HG02798 (cell line): ENCODE measurements around the gene DCHS2.
"Not testable (repeated sequence)": the region's sequence is repeated elsewhere in the genome, so short reads cannot be mapped to it uniquely, and the experiment has no call there.

Experiments
- ATAC-seq: cut with Tn5 transposase; IDR thresholded peaks from one replicate; pipeline ENCODE4 v1.9.1; 2021; ENCODE audit warnings: mild to moderate bottlenecking; ENCODE audit not compliant: unreplicated experiment, poor library complexity

The DCHS2 gene

GRCh38 chr4:154231806-154232478, 259.7 kb downstream of the DCHS2 start:
- ATAC-seq, result no peak

DNA sequence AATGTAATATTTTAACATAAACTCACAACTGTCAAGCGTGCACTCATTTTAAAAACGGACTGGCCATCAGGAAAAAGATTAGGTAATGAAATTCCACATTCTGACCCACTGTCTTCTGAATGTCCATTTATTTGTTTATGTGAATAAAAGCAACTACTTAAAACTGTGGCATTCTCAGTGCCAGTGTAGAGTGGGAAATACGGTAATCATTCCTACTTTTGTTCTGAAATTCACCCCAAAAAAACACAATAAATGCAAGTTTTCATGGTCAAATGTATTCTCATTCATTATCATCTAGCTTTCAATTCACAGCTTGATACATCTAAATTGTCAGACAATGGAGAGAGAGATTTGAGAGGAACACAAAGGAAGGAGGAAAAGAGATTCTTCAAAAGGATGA, 260.9 kb downstream of the DCHS2 start:
- ATAC-seq, result no peak

DNA sequence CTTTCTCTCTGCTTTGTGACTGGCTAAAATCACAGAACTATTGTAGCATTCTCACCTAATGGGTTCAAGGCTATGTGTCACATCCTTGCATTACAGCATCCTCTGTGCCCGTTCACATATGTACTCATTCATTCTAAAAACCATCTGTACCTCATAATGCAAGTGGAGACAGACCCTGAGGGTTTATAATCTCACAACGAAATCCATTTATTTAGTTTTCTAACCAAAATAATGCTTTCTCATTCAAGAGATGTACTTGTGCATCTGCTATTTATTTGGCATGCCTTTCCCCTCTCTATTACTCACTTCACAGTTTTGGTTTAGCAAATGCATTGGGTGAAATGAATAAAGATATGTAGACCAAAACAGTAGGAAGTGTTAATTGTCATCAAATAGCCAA, 261.5 kb downstream of the DCHS2 start:
- ATAC-seq, result no peak

DNA sequence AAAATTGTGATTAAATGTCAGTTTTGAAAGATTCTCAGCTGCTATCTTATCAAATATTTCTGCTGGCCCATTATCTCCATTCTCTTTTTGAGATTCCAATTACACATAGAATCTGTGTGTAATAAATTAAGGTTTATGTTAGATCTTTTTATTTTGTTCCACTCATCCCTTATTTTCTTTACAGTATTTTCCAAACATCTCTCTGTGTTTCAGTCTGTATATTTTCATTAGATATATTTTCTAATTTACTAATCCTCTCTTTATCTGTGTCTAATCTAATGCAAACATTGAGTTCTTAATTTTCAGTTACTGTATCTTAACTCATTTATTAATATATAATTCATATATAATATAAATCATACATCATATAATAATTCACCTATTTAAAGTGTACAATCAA, 268.7 kb downstream of the DCHS2 start:
- ATAC-seq, result no peak

GRCh38 chr4:154218051-154218450, 273.5 kb downstream of the DCHS2 start:
- ATAC-seq, result no peak

DNA sequence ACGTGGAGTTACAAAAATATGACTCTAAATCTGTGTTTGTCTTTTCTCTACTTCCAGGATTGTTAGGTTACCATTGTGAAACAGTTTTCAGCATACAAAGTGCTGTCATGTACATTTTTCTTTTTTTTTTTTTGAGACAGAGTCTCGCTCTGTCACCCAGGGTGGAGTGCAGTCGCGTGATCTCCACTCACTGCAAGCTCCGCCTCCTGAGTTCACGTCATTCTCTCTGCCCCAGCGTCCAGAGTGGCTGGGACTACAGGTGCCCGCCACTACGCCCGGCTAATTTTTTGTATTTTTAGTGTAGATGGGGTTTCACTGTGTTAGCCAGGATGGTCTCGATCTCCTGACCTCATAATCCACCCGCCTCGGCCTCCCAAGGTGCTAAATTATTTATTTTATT, 274.2 kb downstream of the DCHS2 start:
- ATAC-seq, result not testable (repeated sequence)

DNA sequence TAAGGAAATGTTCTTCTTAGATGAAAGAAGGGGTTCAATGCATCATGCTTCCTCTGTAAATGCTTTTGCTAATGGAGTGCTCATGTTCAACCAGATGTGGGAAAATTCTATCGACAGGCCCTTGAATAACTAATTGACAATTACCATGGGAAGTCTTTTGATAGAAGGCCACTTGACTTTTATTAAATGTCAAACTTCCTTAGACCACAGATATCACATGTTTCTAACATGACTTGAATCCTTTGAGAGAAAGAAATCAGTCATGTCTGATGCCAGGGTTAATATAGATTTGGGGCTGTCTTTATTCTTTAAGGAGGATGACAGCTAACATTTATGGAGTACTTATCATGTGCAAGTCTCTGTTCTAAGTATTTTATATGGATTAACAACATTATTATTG, 280.1 kb downstream of the DCHS2 start:
- ATAC-seq, result no peak

DNA sequence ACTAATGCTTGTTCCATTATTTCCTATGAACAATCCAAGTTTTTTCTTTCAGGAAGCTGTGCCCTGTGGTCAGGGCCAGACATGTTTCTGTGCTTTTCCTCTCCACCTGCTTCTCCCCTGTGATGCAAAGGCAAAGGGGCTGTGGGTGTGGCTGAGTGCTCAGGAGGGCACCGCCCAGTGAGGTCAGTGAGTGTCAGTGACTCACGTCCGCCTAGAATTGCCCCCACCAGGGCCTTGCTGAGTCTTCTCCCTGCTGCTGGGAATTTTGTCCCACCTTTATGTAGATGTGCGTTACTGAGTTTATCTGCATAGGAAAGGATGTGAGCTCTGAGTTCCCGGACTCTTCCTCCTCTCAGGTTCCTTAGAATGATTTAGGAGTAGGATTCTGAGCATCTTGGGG, 283.2 kb downstream of the DCHS2 start:
- ATAC-seq, result no peak

DNA sequence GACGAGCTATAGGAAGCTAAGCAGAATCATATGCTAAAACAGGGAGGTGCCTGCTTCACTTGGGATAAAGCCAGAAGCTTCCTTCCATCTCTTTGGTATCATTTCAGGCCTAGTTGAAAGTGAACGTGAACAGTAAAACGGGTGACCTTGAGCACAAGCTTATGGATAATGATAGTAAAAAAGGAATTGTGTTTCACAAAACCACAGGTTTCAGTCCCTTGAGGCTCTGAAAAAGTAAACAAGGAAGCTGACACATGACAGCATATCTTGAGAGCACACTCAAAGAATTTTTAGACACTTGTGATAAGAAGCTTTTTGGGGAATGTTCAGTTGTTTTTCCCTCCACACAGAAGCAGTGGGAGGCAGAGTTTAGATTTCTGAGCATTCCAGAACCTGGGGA, 286.1 kb downstream of the DCHS2 start:
- no peak for ATAC-seq

DNA sequence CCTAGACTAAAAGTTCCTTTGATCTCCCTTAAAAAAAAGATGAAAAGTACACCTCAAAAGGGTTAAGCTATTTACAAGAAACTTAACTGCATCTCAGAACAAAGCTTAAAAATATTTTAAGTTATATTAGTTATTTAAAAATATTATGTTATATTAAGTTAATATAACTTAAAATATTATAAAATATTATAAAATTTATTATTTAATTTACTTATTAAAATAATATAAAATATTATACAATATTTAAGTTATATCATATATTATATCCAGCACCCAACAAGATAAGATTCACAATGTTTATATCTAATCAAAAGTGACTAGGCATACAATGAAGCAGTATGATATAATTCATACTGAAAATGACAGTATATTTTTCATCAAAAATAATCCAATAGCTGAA, 296.9 kb downstream of the DCHS2 start:
- ATAC-seq, result no peak

GRCh38 chr4:154192585-154192984, 299.0 kb downstream of the DCHS2 start:
- no peak for ATAC-seq

GRCh38 chr4:154189346-154189745, 302.3 kb downstream of the DCHS2 start:
- ATAC-seq, result no peak

DNA sequence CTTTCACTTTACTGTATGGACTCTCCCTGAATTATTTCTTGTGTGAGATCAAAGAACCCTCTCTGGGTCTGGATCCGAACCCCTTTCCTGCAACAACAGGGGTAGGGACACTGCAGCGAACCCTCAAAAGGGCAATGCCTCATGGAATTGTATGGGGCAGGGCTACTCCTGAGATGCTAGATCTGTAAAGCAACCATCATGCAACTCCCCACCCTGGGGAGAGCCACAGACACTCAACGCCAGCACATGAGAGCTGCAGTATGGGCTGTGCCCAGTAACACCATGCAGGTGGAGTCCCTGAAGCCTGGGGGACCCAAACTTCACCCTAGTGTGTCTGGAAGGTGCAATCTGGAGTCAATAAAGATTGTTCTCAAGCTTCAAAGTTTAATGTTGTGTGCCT, 304.7 kb downstream of the DCHS2 start:
- no peak for ATAC-seq

- ATAC-seq, result no peak
Measured at GRCh38 chr4:154186035-154186434, 305.6 kb downstream of the DCHS2 start.

GRCh38 chr4:154184238-154184637, 307.4 kb downstream of the DCHS2 start:
- no peak for ATAC-seq

DNA sequence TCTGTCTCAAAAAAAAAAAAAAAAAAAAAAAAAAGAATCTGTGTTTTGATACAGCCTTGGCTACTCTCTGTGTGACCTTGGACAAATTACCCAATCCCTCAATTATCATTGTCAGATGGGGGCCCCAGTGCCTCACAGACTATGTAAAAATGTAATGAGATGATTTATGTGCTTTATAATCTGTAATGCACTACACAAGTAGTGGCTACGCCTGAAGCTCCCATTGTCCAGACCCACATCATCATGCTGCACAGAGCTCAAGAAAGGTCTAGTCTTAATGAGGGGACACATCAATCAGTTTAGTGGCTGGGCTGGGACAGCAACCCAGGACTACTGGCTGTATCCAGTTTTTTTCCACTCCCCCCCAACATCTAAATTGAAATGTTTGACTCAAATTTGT, 308.3 kb downstream of the DCHS2 start:
- ATAC-seq, result no peak
